HG02763 (cell line): Measurements from ENCODE around the gene WDFY3.

ENCODE experiments used
- ATAC-seq: cut with Tn5 transposase; IDR thresholded peaks from one replicate; pipeline ENCODE4 v1.9.1; 2021; ENCODE audit warnings: mild to moderate bottlenecking, moderate library complexity; ENCODE audit not compliant: unreplicated experiment

Gene WDFY3

GRCh38 chr4:84912741-84913140 is 53.7 kb downstream of the WDFY3 start:
- no peak for ATAC-seq

- no peak for ATAC-seq
Measured at GRCh38 chr4:84908876-84909275, 57.6 kb downstream of the WDFY3 start.

- ATAC-seq = no peak
Measured at GRCh38 chr4:84907145-84907544, 59.3 kb downstream of the WDFY3 start.

- no peak for ATAC-seq
Measured at GRCh38 chr4:84905646-84906045, 60.8 kb downstream of the WDFY3 start.

- no peak for ATAC-seq
Measured at GRCh38 chr4:84901740-84902281, 64.7 kb downstream of the WDFY3 start.

- no peak for ATAC-seq
Measured at GRCh38 chr4:84901173-84901572, 65.3 kb downstream of the WDFY3 start.

- no peak for ATAC-seq
Measured at GRCh38 chr4:84899616-84900015, 66.9 kb downstream of the WDFY3 start.

GRCh38 chr4:84897516-84897915 is 69.0 kb downstream of the WDFY3 start:
- no peak for ATAC-seq

- ATAC-seq = no peak
Measured at GRCh38 chr4:84895283-84895682, 71.2 kb downstream of the WDFY3 start.

GRCh38 chr4:84894621-84895020 is 71.9 kb downstream of the WDFY3 start:
- ATAC-seq = no peak

- no peak for ATAC-seq
Measured at GRCh38 chr4:84892950-84893349, 73.5 kb downstream of the WDFY3 start.

- no peak for ATAC-seq
Measured at GRCh38 chr4:84887824-84888223, 78.7 kb downstream of the WDFY3 start.

- no peak for ATAC-seq
Measured at GRCh38 chr4:84879651-84880200, 86.8 kb downstream of the WDFY3 start.

- ATAC-seq = no peak
Measured at GRCh38 chr4:84878546-84878945, 87.9 kb downstream of the WDFY3 start.

- no peak for ATAC-seq
Measured at GRCh38 chr4:84878090-84878489, 88.4 kb downstream of the WDFY3 start.

- ATAC-seq = no peak
Measured at GRCh38 chr4:84877051-84877833, 89.2 kb downstream of the WDFY3 start.

- ATAC-seq = no peak
Measured at GRCh38 chr4:84875636-84876371, 90.7 kb downstream of the WDFY3 start.

GRCh38 chr4:84874619-84875018 is 91.9 kb downstream of the WDFY3 start:
- no peak for ATAC-seq

- ATAC-seq = no peak
Measured at GRCh38 chr4:84870398-84871163, 95.9 kb downstream of the WDFY3 start.

GRCh38 chr4:84866295-84866694 is 100.2 kb downstream of the WDFY3 start:
- no peak for ATAC-seq

GRCh38 chr4:84865600-84865999 is 100.9 kb downstream of the WDFY3 start:
- no peak for ATAC-seq
